Fibroblast of skin of left biceps (primary cell): ENCODE data around the gene PTPN13.
"Not testable (repeated sequence)": the region's sequence is repeated elsewhere in the genome, so short reads cannot be mapped to it uniquely, and the experiment has no call there.

ENCODE experiments used
- DNase-seq, 2 experiments: peaks; one replicate each; pipeline ENCODE4 v3.0.0-alpha.2; 2013; ENCODE audit warnings: low read depth in 2 of 2

PTPN13 gene

DNA sequence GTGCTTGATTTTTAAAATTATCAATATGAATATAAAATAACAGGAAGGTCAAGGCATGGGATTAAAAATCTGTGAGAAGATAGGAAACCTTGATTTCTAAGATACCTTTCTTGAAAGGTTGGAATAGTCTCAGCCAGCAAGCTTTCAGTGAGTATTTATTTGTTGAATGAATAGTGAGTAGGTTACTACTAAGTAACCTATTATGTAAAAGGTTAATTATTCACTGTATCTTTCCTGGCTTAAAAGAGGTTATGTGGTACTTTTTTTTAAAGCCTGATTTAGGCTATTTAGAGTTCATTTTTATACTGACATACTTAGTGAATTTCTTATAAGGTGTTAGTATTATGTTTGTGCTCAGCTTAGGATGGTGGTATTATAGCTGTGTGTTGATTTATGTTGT, 123.5 kb downstream of the PTPN13 start:
- no peak for DNase-seq

DNA sequence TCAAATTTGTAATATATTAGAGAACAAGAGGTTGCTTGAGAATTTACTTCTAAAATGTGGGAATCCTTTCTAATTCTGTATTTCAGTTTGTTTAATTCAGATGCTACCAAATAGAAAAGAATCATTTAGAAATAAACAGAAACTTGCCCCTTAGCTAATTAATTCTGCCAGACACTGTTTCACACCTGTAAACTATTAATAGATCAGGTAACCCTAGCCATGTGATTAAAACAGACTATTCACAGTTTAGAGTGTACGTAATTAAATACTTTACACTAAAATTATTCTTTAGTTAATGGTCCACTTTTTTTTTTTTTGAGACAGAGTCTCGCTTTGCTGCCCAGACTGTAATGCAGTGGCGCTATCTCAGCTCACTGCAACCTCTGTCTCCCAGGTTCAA, 124.0 kb downstream of the PTPN13 start:
- DNase-seq, result no peak

DNA sequence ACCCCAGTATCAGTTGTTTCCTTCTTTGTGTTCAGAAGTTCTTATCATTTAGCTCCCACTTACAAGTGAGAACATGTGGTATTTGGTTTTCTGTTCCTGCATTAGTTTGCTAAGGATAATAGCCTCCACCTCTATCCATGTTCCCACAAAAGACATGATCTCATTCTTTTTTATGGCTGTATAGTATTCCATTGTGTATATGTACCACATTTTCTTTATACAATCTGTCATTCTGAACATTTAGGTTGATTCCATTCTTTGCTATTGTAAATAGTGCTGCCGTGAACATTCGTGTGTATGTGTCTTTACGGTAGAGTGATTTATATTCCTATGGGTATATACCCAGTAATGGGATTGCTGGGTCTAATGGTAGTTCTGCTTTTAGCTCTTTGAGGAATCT, 125.0 kb downstream of the PTPN13 start:
- DNase-seq, result not testable (repeated sequence)

DNA sequence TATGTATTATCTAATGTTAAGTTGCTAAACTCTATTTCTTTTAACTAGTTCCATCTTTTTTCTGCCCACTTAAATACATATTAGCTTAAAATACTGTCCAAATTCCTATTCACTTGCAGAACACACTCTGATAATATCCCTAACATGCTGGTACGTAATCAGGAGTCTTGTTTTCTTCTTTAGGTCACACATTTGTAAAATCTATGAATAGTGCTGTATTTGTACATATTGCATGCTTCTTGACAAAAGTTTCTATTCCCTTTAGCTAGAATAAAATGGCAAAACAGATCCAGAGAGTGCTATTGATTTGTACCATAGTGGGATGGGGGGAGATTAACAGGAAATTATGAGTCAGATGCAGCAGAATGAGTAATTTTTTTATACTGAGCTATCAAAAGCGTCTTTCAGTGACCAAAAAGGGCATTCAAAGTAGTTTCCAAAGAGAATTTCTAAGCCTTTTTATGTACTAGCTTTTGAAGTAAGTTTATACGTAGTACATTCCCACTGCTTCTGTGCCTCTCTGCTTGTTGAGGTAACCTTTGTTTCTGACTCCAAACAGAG, 126.5 kb downstream of the PTPN13 start:
- peak in 1 of 2 experiments; percentile 6 for DNase-seq

DNA sequence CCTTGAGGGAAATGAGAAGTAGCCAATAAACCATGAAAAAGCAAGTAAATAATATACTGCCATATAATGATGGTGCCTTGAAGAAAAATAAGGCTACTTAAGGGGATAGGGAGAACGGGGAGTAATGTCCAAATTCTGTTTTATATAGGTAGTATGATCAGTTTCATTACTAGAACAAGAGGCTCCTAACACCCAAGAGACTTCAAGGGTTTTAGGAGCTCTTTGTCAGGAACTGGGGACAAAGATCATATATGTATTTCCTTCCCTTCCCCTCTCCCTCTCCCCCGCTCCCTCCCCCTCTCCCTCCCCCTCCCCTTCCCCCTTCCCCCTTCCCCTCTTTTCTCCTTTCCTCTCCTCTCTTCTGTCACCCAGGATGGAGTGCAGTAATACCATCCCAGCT, 127.3 kb downstream of the PTPN13 start:
- no peak for DNase-seq

DNA sequence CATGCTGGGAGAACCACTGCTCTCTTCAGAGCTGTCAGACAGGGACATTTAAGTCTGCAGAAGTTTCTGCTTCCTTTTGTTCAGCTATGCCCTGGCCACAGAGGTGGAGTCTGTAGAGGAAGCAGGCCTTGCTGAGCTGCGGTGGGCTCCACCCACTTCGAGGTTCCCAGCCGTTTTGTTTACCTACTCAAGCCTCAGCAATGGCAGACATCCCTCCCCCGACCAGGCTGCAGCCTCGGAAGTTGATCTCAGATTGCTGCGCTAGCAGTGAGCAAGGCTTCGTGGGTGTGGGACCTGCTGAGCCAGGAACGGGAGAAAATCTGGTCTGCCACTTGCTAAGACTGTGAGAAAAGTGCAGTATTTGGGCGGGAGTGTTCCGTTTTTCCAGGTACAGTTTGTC, 136.2 kb downstream of the PTPN13 start:
- no peak for DNase-seq

DNA sequence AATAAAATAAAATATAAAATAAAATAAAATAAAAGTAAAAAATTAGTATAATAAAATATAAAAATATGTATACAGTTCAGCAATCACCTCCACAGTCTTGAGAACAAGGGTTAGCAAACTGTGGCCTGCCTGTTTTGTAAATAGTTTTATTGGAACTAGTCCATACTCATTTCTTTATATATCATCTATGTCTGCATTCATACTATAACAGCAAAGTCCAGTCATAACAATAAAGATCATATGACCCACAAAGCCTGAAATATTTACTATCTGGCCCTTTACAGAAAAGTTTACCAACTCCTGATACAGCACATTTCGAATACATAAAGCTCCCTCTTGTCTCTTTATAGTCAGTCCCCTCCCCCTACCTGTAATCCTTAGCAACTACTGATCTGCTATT, 143.1 kb downstream of the PTPN13 start:
- no peak for DNase-seq

DNA sequence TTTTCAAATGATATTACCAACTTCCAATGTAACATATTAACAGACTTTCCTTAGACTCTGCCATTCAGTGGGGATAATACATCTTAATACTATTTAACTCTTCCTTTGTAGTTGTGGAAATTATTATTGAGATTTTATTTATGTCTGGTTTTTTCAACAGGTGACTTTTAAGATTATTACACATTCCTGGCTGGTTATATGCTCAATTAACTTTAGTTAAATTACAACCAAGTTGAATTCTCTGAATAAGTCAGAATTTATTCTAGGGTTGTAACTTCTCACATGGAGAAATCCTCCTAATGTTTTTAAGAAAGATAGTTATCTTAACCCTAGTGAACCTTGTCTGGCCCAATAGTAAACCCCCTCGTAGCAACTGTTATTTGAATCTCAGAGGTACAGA, 147.7 kb downstream of the PTPN13 start:
- DNase-seq, result no peak

DNA sequence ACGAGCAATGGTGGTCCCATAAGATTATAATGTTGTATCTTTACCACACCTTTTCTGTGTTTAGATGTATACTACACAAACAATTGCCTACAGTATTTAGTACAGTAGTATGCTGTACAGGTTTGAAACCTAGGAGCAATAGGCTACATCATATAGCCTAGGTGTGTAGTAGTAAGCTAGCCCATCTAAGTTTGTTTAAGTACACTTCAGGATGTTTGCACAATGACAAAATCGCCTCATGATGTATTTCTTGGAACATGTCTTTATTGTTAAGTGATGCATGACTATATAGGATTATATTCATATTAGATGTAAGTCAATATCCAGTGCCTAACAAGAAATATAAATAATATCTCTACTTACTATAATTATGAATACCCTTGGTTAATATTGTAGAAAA, 150.5 kb downstream of the PTPN13 start:
- DNase-seq, result no peak

DNA sequence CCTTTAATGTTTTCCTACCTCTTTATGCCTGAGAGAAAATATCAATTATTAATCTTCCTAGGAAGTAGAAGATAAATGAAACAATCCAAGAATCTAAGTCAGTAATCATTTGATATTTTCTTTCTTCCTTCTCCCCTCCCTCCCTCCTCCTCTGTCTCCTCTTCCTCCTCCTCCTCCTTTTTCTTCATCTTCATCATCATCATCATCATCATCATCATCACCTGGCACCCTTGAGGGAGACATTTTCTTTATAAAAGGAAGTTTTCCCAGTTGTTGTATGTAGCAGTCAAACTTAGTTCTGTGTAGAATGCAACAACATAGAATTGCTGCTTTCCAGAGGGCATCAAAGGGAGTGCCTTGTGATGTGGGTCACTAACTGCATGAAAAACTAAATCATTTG, 155.0 kb downstream of the PTPN13 start:
- no peak for DNase-seq

DNA sequence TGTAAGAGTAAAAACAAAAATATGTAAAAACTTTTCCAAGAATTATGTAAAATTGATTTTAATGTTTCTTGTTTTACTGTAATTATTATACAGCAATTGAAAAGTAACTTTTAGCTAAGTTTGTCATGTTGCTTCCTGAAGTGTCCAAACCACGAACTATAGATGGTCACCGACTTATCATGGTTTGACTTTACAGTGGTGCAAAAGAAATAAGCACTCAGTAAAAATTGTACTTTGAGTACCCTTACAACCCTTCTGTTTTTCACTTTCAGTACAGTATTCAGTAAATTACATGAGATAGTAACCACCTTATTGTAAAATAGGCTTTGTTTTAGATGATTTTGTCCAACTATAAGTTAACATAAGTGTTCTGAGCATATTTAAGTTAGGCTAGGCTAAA, 161.3 kb downstream of the PTPN13 start:
- DNase-seq, result no peak

DNA sequence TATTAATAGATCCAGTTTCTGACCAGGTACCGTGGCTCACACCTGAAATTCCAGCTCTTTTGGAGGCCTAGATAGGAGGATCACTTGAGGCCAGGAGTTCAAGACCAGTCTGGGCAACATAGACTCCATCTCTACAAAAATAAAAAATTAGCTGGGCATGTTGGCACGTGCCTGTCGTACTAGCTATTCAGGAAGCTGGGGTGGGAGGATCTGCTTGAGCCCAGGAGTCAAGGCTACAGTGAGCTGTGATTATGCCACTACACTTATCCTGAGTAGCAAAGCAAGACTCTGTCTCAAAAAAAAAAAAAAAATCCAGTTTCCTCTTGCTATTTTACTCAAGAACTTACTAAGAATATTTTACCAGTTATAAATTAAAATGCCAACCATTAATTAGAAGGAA, 163.4 kb downstream of the PTPN13 start:
- no peak for DNase-seq

DNA sequence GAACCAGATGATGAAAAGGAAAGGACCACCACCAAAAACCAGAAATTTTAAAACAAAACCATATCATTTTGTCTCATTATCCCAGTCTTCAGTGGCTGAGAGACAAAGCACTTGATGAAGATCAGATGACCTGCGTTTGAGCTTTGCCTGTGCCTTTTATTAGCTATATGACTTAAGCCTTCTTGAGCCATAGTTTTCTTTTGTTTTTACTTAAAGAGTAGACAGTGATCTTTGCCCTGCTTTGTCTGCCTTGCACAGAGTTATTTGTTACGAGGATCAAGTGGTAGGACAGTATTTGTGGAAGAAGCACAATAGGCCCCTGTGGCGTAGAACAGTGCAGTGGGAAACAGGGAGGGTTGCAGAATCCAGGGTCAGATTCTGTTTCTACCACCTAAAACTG, 165.2 kb downstream of the PTPN13 start:
- no peak for DNase-seq

DNA sequence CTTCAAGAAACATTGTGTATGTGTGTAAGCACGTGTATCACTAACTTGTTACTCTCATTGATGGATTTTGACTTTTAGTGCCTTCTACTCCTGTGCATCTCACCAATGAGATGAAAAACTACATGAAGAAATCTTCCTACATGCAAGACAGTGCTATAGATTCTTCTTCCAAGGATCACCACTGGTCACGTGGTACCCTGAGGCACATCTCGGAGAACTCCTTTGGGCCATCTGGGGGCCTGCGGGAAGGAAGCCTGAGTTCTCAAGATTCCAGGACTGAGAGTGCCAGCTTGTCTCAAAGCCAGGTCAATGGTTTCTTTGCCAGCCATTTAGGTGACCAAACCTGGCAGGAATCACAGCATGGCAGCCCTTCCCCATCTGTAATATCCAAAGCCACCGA, 168.5 kb downstream of the PTPN13 start:
- DNase-seq, result no peak

DNA sequence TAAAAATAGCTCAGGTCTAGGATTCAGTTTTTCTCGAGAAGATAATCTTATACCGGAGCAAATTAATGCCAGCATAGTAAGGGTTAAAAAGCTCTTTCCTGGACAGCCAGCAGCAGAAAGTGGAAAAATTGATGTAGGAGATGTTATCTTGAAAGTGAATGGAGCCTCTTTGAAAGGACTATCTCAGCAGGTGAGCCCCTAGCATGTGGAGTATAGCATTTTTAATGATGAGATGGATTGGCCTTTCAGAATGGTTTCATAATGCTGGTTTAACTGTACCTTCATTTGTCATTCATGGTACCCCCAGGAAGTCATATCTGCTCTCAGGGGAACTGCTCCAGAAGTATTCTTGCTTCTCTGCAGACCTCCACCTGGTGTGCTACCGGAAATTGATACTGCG, 175.7 kb downstream of the PTPN13 start:
- no peak for DNase-seq

DNA sequence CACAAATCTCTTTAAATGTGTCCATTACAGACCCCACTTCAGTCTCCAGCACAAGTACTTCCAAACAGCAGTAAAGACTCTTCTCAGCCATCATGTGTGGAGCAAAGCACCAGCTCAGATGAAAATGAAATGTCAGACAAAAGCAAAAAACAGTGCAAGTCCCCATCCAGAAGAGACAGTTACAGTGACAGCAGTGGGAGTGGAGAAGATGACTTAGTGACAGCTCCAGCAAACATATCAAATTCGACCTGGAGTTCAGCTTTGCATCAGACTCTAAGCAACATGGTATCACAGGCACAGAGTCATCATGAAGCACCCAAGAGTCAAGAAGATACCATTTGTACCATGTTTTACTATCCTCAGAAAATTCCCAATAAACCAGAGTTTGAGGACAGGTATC, 177.0 kb downstream of the PTPN13 start:
- DNase-seq, result no peak

DNA sequence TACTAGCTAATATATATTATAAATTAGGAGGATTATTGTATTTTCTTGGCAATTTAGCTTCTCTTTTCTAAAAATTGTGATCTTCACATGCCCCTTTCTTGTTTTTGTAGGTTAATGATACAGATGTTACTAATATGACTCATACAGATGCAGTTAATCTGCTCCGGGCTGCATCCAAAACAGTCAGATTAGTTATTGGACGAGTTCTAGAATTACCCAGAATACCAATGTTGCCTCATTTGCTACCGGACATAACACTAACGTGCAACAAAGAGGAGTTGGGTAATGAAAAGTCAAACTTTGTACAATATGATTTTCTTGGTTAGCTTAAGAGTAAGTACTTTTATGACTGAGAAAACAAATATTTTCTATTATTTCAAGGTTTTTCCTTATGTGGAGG, 180.9 kb downstream of the PTPN13 start:
- no peak for DNase-seq

DNA sequence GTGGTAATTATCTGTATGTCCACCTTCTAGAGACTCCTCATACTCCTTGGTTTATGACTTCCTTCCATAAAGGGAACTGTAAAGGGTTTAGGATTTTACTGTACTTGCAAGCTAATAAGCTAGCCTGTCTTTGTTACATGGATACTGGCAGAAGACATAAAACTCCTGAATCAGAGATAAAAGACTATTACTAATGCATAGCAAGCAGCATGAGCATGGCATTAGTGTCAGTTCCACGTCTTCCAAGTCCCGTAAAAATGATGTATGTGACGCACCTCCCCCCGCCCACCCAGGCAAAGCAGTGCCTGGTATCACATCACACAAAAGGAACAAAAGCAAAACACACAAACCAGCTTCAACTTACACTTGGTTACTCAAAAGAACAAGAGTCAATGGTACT, 184.1 kb downstream of the PTPN13 start:
- no peak for DNase-seq

DNA sequence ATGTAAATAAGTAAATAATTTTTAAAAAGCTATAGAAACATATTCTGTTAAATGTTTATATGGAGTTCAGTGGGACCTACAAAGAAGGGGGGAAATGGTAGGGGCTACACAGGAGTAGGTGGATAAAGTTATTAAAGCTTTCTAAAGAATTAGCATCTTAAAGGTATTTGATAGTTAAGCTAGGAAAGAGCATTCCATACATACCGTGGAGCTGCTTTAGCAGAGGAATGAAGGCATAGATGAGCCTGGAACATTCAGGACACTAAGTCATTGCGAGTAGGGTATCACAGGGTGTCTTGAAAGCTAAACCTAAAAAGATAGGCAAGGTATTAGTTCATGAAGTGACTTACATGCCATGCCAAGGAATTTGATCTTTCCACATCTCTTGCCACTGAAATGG, 194.7 kb downstream of the PTPN13 start:
- no peak for DNase-seq

DNA sequence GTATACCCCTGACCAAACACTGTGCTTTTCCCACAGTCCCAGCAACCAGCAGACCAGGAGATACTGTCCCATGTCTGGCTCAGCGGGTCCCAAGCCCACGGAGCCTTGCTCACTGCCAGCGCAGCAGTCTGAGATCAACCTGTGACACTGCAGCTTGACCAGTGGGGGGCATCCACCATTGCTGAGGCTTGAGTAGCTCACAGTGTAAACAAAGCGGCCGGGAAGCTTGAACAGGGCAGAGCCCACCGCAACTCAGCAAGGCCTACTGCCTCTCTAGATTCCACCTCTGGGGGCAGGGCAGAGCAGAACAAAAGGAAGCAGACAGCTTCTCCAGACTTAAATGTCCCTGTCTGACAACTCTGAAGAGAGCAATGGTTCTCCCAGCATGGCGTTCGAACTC, 197.0 kb downstream of the PTPN13 start:
- no peak for DNase-seq

DNA sequence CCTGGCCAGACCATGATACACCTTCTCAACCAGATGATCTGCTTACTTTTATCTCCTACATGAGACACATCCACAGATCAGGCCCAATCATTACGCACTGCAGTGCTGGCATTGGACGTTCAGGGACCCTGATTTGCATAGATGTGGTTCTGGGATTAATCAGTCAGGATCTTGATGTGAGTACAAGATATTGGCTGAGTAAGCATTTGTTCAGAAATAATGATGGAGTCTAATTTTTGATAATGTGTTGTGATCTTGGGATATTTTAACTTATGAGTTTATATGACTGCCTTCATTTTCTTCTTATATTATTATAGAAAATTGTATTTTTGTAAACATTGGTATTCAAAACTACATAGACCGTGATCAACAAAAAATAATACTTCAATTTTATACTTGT, 215.7 kb downstream of the PTPN13 start:
- no peak for DNase-seq

DNA sequence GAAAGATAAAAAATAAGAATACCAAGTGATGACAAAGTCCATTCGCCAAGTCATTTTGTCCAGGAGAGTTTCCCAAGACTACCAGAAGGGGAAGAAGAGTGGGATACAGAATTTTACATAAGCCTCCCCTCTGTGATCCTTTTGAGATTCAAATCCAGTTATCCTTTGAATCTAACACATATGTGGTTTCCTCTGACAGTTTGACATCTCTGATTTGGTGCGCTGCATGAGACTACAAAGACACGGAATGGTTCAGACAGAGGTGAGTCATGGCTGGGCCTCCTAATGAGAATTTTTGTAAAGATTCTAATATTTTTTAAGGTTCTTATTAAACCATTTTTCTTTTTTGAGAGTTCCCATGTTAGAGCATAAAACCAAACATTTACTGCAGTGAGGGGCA, 216.7 kb downstream of the PTPN13 start:
- DNase-seq, result no peak

DNA sequence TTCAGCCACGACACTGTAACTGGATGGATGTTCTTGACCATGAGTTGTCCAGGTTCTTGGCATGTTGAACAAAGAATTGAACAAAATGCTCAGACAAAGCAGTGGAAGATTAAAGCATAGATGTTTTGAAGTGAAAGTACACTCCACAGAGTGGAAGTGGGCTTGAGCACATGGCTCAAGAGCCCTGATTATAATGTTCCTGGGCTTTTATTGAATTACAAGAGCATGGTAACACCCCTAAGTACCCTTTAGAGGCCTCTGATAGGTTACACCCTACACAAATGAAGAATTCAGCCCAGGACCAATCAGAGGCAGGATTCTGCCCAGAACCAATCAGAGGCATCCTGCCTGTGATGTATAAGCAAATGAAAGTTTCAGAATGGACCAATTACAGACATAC, 221.5 kb downstream of the PTPN13 start:
- no peak for DNase-seq

DNA sequence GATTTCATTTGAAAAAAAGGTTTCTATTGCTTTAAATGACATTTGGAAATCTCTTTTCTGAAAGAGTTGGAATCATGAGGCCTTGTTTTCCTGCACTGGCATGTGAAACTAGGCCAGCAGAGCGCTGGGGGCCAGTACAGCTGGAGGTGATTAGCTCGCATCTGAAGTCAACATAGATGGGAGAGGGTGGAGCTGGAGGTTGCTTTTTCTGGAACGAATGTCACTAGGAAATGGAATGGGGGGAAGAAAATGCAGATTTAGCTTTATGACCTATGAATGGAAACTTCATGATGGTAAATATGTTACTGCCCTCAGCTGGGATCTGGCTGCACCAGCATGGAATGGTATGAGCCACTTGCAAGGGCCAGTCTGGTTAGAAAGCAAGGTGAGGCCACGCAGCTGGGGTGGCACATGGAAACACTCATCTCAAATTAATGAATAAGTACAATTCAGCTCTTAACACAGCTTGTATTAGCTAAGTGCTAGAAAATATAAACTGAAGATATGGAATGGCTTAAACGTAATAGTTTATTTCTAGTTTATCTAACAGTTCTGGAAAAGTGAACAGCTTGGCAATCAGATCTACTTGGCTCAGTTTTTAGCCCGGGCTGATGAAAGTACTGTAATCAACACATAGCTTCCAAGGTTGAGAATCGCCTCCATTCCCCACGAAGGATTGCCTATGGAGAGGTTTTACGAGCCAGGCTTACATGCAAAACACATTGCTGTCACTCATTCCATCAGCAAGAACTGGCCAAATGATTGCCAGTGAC, 222.6 kb downstream of the PTPN13 start:
- peak; percentile 56 to 69 for DNase-seq
